Pancreas (tissue), 10 donors: Measurements from ENCODE around the gene GSC2. TPM values are rescaled to one million over a fixed set of nuclear protein-coding genes. Genes with fewer than 3 reads are reported as not detected.

ENCODE experiments used
- ATAC-seq, 4 donors: fragments of 200-7000 bp; cut with Tn5 transposase; one replicate each; pipeline versions ENCODE4 v1.8.0 to v1.9.1; 2020; ENCODE audit warnings: mild to moderate bottlenecking in 4 of 4, moderate library complexity in 4 of 4
- DNase-seq, 6 donors: peaks; one replicate each; pipeline ENCODE4 v3.0.0-alpha.2; 2020
- FAIRE-seq: peaks from 2 replicates; lab custom pipeline; 2012; peaks lifted over from hg19 to GRCh38; lab: Jason Lieb, UNC
- H3K27ac ChIP-seq, 4 donors: fragments of 200-600 bp; sonication (generic); 1 replicate in 3 of 4; 2 replicates in 1 of 4; pipeline versions ENCODE4 v1.5.0 to v1.8.0; 2020
- H3K27me3 ChIP-seq, 4 donors: fragments of 200-600 bp; one replicate each; pipeline ENCODE4 v1.8.0; 2021
- H3K36me3 ChIP-seq, 3 donors: fragments of 200-600 bp; sonication (generic) in 1 of 3; one replicate each; pipeline versions ENCODE4 v1.5.0 to v1.8.0; 2020 to 2021
- H3K4me1 ChIP-seq, 3 donors: fragments of 200-600 bp; one replicate each; pipeline ENCODE4 v1.8.0; 2021
- H3K4me3 ChIP-seq, 4 donors: fragments of 200-600 bp; sonication (generic) in 2 of 4; one replicate each; pipeline versions ENCODE4 v1.5.0 to v1.8.0; 2020 to 2021
- H3K9me3 ChIP-seq, 4 donors: fragments of 200-600 bp; one replicate each; pipeline ENCODE4 v1.8.0; 2021
- CTCF ChIP-seq, 4 donors: fragments of 200-600 bp; sonication (generic) in 3 of 4; IDR thresholded peaks; one replicate each; pipeline versions ENCODE4 v1.5.0 to v1.8.0; 2021; ENCODE audit warnings: antibody characterized with exemption in 4 of 4
- WGBS, 2 donors: extraction: QIAGEN DNeasy Blood & Tissue Kit; methylation state at CpG; one replicate each; pipeline ENCODE4 v1.1.7; 2013; 5-methylcytosine and 5-hydroxymethylcytosine counted together
- intact Hi-C, 3 donors: fragments of 100-400 bp; cut with DNase I; formaldehyde crosslinking; loops; one replicate each; pipeline versions ENCODE4 v1.11.1 to v1.14.2; 2022
- polyA plus RNA-seq, 2 donors: library from polyadenylated mRNA; stranded (reverse); fragments of 200-250 nt; gene quantifications; one replicate each; pipeline ENCODE4 v1.2.3, GENCODE V29; 2013
- total RNA-seq, 6 donors: library from RNA; stranded (reverse); fragmentation: NEBNext Ultra II Directional in 4 of 6; extraction: Animal tissue kit (Norgen Biotek cat#: 25700) in 4 of 6; gene quantifications; one replicate each; pipeline versions ENCODE4 v1.2.1 to v1.2.4, GENCODE V29; 2021 to 2023
- donor health status: healthy with polysubstance abuse.
- donor health status: DM: no; HTN: no; CAD: no; lungs with moderate emphysema.
- donor health status: DM: no; HTN: no; CAD: no.
- donor health status: control.
- donor health status: control.
- donor health status: Bipolar disorder and iron deficiency.
- donor health status: DM: yes; HTN: yes; CAD: no.
- donor health status: DM: no; HTN: no; CAD: no.
- donor health status: DM: no; HTN: no; CAD: no.
- donor health status: DM: yes; HTN: yes; CAD: no.

GSC2 gene
- total and polyA plus RNA-seq, 8 donors: not detected

DNA sequence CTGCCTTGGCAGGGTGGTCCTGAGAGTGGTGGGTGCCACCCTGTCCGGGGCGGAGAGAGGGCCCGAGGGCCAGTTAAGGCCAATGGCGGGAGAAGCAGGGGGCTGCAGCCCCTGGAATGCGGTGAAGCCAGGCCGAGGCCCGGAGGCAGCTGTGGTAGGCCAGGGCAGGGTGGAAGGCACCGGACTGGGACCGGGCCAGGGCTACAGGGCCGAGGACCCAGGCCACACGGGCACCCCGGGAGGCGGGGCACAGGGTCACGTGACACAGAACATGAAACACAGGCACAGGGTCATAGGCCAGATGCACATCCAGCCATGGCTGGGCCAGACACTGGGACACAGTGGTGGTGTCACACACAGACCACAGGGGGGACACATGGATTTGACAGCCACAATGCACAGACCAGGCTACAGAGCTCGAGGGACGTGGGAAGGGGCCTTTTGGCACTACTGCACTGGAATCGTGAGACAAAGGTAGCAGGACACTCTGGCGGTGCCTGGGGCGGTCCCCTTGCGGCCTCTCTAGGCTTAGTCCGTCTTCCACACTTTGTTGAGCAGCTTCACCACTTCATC lies 25.6 kb upstream of the GSC2 start:
- peak in 3 of 6 donors; percentile 24 to 82 (median 49) for DNase-seq
- Histone ChIP-seq H3K4me1 (peaks cover 5 to 25% (median 20%) of the 10 kb centered on the region in 3 donors), H3K36me3 (no peaks in the 10 kb centered on the region)

GRCh38 chr22:19175026-19175601 lies 25.0 kb upstream of the GSC2 start:
- Histone ChIP-seq H3K36me3 (no peaks in the 10 kb centered on the region), H3K4me1 (peaks cover 5 to 27% (median 24%) of the 10 kb centered on the region in 3 donors), H3K27me3 (peaks cover 0 to under 1% (median 0%) of the 10 kb centered on the region in 4 donors), H3K4me3 (no peak overlapping the region), H3K27ac (no peak overlapping the region), H3K9me3 (no peaks in the 10 kb centered on the region)
- intact Hi-C loops: no loop called here
- no peak for TF ChIP-seq CTCF (IDR thresholded peaks at IDR 0.05)
- 68 to 72% methylated on average over 7 of the region's 7 CpGs for WGBS, 2 donors
- DNase-seq (peak in 2 of 6 donors; percentile 58 to 80), ATAC-seq (no peak), FAIRE-seq (no peak)

More for the DNA sequence above, 25.6 kb upstream of the GSC2 start:
- no peak for TF ChIP-seq CTCF (IDR thresholded peaks at IDR 0.05)
- intact Hi-C loops: no loop called here
- H3K9me3 ChIP-seq: no peaks in the 10 kb centered on the region
- ATAC-seq (no peak), FAIRE-seq (no peak)
- 75 to 79% methylated on average over 17 to 21 of the region's 21 CpGs for WGBS, 2 donors
- H3K27me3 ChIP-seq: no peaks in the 10 kb centered on the region
- H3K4me3 ChIP-seq: no peak overlapping the region
- no peak overlapping the region for H3K27ac ChIP-seq

- FAIRE-seq (no peak), ATAC-seq (no peak), DNase-seq (peak in 4 of 6 donors; percentile 34 to 59 (median 44))
- Histone ChIP-seq H3K36me3 (no peaks in the 10 kb centered on the region), H3K4me3 (no peak overlapping the region), H3K27me3 (peaks cover 0 to 4% (median 0%) of the 10 kb centered on the region in 4 donors), H3K27ac (peak overlapping the region in 1 of 4 donors; percentile 42), H3K9me3 (no peaks in the 10 kb centered on the region), H3K4me1 (peaks cover 5 to 27% (median 24%) of the 10 kb centered on the region in 3 donors)
- TF ChIP-seq CTCF (IDR thresholded peaks at IDR 0.05): no peak
- intact Hi-C loops: no loop called here
- 39 to 50% methylated on average over 14 of the region's 14 CpGs for WGBS, 2 donors
Observed at GRCh38 chr22:19174106-19175025, 24.3 kb upstream of the GSC2 start.

- no peak overlapping the region for H3K27ac ChIP-seq
- FAIRE-seq (no peak), ATAC-seq (no peak), DNase-seq (peak in 2 of 6 donors; percentile 50 to 53)
- H3K36me3 ChIP-seq: no peaks in the 10 kb centered on the region
- TF ChIP-seq CTCF (IDR thresholded peaks at IDR 0.05): no peak
- 61 to 64% methylated on average over 18 to 19 of the region's 19 CpGs for WGBS, 2 donors
- H3K4me3 ChIP-seq: peak overlapping the region in 1 of 4 donors; percentile 95
- peaks cover 0 to 5% (median 2%) of the 10 kb centered on the region in 4 donors for H3K27me3 ChIP-seq
- intact Hi-C loops: no loop called here
- no peaks in the 10 kb centered on the region for H3K9me3 ChIP-seq
- H3K4me1 ChIP-seq: peaks cover 5 to 27% (median 24%) of the 10 kb centered on the region in 3 donors
Observed at GRCh38 chr22:19173047-19174035, 23.2 kb upstream of the GSC2 start.
